ENCODE results near the gene AASDH.

GRCh38 chr4:56434599-56435139, 47.4 kb upstream of the AASDH start:
- TF ChIP-seq GLI4 (CRISPR knock-in tag; IDR thresholded peaks at IDR 0.05; ENCODE audit: borderline replicate concordance) = no peak
- 0 out of 4 replicates have a peak, but pooled peaks of 1 of the 2 experiments have one; percentile 29 for TF ChIP-seq REST (IDR thresholded peaks at IDR 0.05; ENCODE audit: borderline replicate concordance in 1 of 2, low read depth in 1 of 2, low read length in 2 of 2)
- TF ChIP-seq SRSF9 (IDR thresholded peaks at IDR 0.05; ENCODE audit: borderline replicate concordance, insufficient read depth, low read depth, low read length, poor library complexity, severe bottlenecking) = no peak
- TF ChIP-seq, protein P1, sequence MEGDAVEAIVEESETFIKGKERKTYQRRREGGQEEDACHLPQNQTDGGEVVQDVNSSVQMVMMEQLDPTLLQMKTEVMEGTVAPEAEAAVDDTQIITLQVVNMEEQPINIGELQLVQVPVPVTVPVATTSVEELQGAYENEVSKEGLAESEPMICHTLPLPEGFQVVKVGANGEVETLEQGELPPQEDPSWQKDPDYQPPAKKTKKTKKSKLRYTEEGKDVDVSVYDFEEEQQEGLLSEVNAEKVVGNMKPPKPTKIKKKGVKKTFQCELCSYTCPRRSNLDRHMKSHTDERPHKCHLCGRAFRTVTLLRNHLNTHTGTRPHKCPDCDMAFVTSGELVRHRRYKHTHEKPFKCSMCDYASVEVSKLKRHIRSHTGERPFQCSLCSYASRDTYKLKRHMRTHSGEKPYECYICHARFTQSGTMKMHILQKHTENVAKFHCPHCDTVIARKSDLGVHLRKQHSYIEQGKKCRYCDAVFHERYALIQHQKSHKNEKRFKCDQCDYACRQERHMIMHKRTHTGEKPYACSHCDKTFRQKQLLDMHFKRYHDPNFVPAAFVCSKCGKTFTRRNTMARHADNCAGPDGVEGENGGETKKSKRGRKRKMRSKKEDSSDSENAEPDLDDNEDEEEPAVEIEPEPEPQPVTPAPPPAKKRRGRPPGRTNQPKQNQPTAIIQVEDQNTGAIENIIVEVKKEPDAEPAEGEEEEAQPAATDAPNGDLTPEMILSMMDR (CRISPR knock-in tag; IDR thresholded peaks at IDR 0.05) = no peak
- TF ChIP-seq RFX1 (IDR thresholded peaks at IDR 0.05) = peak; percentile 18; the same call in 1 of the 2 replicates
- TF ChIP-seq ASH2L (IDR thresholded peaks at IDR 0.05; ENCODE audit: insufficient read length, low read depth, low read length) = no peak
- TF ChIP-seq ZNF788 (CRISPR knock-in tag; IDR thresholded peaks at IDR 0.05; ENCODE audit: borderline replicate concordance) = no peak
- no peak for TF ChIP-seq POLR2A (IDR thresholded peaks at IDR 0.05; ENCODE audit: insufficient read depth in 1 of 2, low read depth in 2 of 2, low read length in 2 of 2)
- no peak for TF ChIP-seq ESRRA (CRISPR knock-in tag; IDR thresholded peaks at IDR 0.05; ENCODE audit: low read depth)
- TF ChIP-seq ZNF576 (CRISPR knock-in tag; IDR thresholded peaks at IDR 0.05) = no peak

Measured in HepG2 (cell line).